Measurements from ENCODE around the gene QPCT.

- no peak for TF ChIP-seq USF2 (CRISPR knock-in tag; IDR thresholded peaks at IDR 0.05)
- TF ChIP-seq ZSCAN18 (CRISPR knock-in tag; IDR thresholded peaks at IDR 0.05) = no peak
- TF ChIP-seq CTCF (IDR thresholded peaks at IDR 0.05) = no peak
Observed at GRCh38 chr2:37318401-37318800, 26.0 kb upstream of the QPCT start.
